ENCODE data around the gene TMEM225B.
"Not testable (repeated sequence)": the region's sequence is repeated elsewhere in the genome, so short reads cannot be mapped to it uniquely, and the experiment has no call there.

Gene TMEM225B

GRCh38 chr7:99576251-99576650 lies 21.8 kb upstream of the TMEM225B start:
- CTCF ChIA-PET = no interaction called here
- POLR2A ChIA-PET (ENCODE audit: low non-redundant PET) = no interaction called here
- no peak for DNase-seq (ENCODE audit: low spot score)
- TF ChIP-seq CTCF (conservative IDR thresholded peaks at IDR 0.05; ENCODE audit: low read depth) = no peak
- H3K27ac ChIP-seq = no peak overlapping the region

GRCh38 chr7:99579281-99579955 lies 18.6 kb upstream of the TMEM225B start:
- H3K27ac ChIP-seq = no peak overlapping the region
- DNase-seq (ENCODE audit: low spot score) = no peak
- TF ChIP-seq CTCF (conservative IDR thresholded peaks at IDR 0.05; ENCODE audit: low read depth) = no peak
- POLR2A ChIA-PET (ENCODE audit: low non-redundant PET) = no interaction called here
- CTCF ChIA-PET = no interaction called here

GRCh38 chr7:99579956-99580777 lies 17.9 kb upstream of the TMEM225B start:
- no peak for DNase-seq (ENCODE audit: low spot score)
- POLR2A ChIA-PET (ENCODE audit: low non-redundant PET) = interaction anchor here (0.7 kb wide), 1 partner anchor 37 kb away, joined by 4 read pairs; the partner anchor contains the start of gene ZSCAN25

GRCh38 chr7:99580778-99581332 lies 17.2 kb upstream of the TMEM225B start:
- H3K27ac ChIP-seq; DNase-seq (ENCODE audit: low spot score): not testable (repeated sequence)
- ChIA-PET POLR2A (ENCODE audit: low non-redundant PET) (interaction anchor here (0.7 kb wide), 1 partner anchor 36 kb away, joined by 4 read pairs; the partner anchor contains the start of gene ZSCAN25), CTCF (interaction anchor here (0.8 kb wide), 1 partner anchor 18 kb away, joined by 3 read pairs; the partner anchor contains the start of gene TMEM225B)

More at GRCh38 chr7:99579956-99580777, 17.9 kb upstream of the TMEM225B start:
- no peak overlapping the region for H3K27ac ChIP-seq
- peak; percentile 49 for TF ChIP-seq CTCF (conservative IDR thresholded peaks at IDR 0.05; ENCODE audit: low read depth)
- CTCF ChIA-PET = no interaction called here

GRCh38 chr7:99588868-99589267 lies 9.2 kb upstream of the TMEM225B start:
- TF ChIP-seq CTCF (conservative IDR thresholded peaks at IDR 0.05; ENCODE audit: low read depth) = no peak
- POLR2A ChIA-PET (ENCODE audit: low non-redundant PET) = no interaction called here

GRCh38 chr7:99594948-99595745 lies 2.9 kb upstream of the TMEM225B start:
- POLR2A ChIA-PET (ENCODE audit: low non-redundant PET) = no interaction called here
- TF ChIP-seq CTCF (conservative IDR thresholded peaks at IDR 0.05; ENCODE audit: low read depth) = no peak
- DNase-seq (ENCODE audit: low spot score) = no peak
- CTCF ChIA-PET = no interaction called here
- no peak overlapping the region for H3K27ac ChIP-seq

More at GRCh38 chr7:99588868-99589267, 9.2 kb upstream of the TMEM225B start:
- no peak overlapping the region for H3K27ac ChIP-seq
- CTCF ChIA-PET = no interaction called here
- DNase-seq (ENCODE audit: low spot score) = no peak

All from RWPE1 (cell line).